A673 (cell line): ENCODE measurements around the gene MAP7D2. TPM values are rescaled to one million over a fixed set of nuclear protein-coding genes. Genes with fewer than 3 reads are reported as not detected.

Experiments
- BruUV-seq: library from RNA; stranded (reverse); fragments of 400-500 nt; replicated peaks from 2 replicates; lab custom pipeline; 2021; lab: Mats Ljungman, UMichigan
- CTCF ChIA-PET: fragments of 300-600 bp; sonication (Branson Sonifier 250); formaldehyde crosslinking; loops from one replicate; lab custom pipeline; 2022; ENCODE audit warnings: antibody characterized with exemption; lab: Charles Lee
- POLR2A ChIA-PET: fragments of 300-600 bp; sonication (Branson Sonifier 250); formaldehyde crosslinking; loops from one replicate; lab custom pipeline; 2022; ENCODE audit warnings: antibody characterized with exemption; ENCODE audit not compliant: low non-redundant PET; lab: Charles Lee
- DNase-seq: peaks from one replicate; pipeline ENCODE4 v3.0.0-alpha.2; 2015; ENCODE audit warnings: low spot score
- H3K27ac ChIP-seq: fragments of 200-600 bp; sonication (generic); 2 replicates; pipeline ENCODE4 v1.5.1; 2016; ENCODE audit warnings: mixed run types, low read depth, mild to moderate bottlenecking, mixed read lengths, antibody characterized with exemption, low read length; ENCODE audit not compliant: poor library complexity, severe bottlenecking
- H3K27me3 ChIP-seq: fragments of 200-600 bp; sonication (generic); replicated peaks from 2 replicates; pipeline ENCODE4 v1.6.1; 2017; ENCODE audit warnings: mixed run types, low read depth, mild to moderate bottlenecking, mixed read lengths, antibody characterized with exemption, low read length; ENCODE audit not compliant: insufficient read depth, poor library complexity
- H3K36me3 ChIP-seq: fragments of 200-600 bp; sonication (generic); 2 replicates; pipeline ENCODE4 v1.6.1; 2016; ENCODE audit warnings: mixed run types, mild to moderate bottlenecking, mixed read lengths, antibody characterized with exemption, low read length; ENCODE audit not compliant: insufficient read depth, poor library complexity, severe bottlenecking
- H3K4me1 ChIP-seq: fragments of 200-600 bp; sonication (generic); 2 replicates; pipeline ENCODE4 v1.6.1; 2017; ENCODE audit warnings: mixed run types, mild to moderate bottlenecking, mixed read lengths, antibody characterized with exemption, low read length; ENCODE audit not compliant: insufficient read depth, poor library complexity, severe bottlenecking
- H3K4me3 ChIP-seq: fragments of 200-600 bp; sonication (generic); 2 replicates; pipeline ENCODE4 v1.5.1; 2016; ENCODE audit warnings: low read depth, mixed run types, mild to moderate bottlenecking, mixed read lengths, low read length; ENCODE audit not compliant: poor library complexity, severe bottlenecking
- H3K9me3 ChIP-seq: fragments of 200-600 bp; sonication (generic); 2 replicates; pipeline ENCODE4 v1.6.1; 2016; ENCODE audit warnings: mixed run types, low read depth, mild to moderate bottlenecking, mixed read lengths, antibody characterized with exemption, low read length; ENCODE audit not compliant: poor library complexity, severe bottlenecking
- EZH2 ChIP-seq: fragments of 200-600 bp; sonication (generic); IDR thresholded peaks from 2 replicates; pipeline ENCODE4 v1.6.1; 2017; ENCODE audit warnings: borderline replicate concordance, low read depth, mild to moderate bottlenecking, mixed read lengths, antibody characterized with exemption, low read length; ENCODE audit not compliant: poor library complexity, severe bottlenecking
- intact Hi-C: fragments of 100-400 bp; cut with micrococcal nuclease; formaldehyde crosslinking; loops from one replicate; pipeline ENCODE4 v1.10.0; 2022; ENCODE audit not compliant: unreplicated experiment
- total RNA-seq: library from RNA; stranded (reverse); gene quantifications from 2 replicates; pipeline ENCODE4 v1.2.3, GENCODE V29; 2021
- TF ChIP-seq, protein P1 (sequence below): fragments of 300-800, 200-600 bp; sonication (generic); conservative IDR thresholded peaks from 2 replicates; pipeline ENCODE4 v1.5.1; 2017; ENCODE audit warnings: low read depth, mild to moderate bottlenecking, antibody characterized with exemption, low read length, moderate library complexity, mixed read lengths

MAP7D2 gene
- total RNA-seq, 1 experiment from 2014 or later = 1.2 TPM

DNA sequence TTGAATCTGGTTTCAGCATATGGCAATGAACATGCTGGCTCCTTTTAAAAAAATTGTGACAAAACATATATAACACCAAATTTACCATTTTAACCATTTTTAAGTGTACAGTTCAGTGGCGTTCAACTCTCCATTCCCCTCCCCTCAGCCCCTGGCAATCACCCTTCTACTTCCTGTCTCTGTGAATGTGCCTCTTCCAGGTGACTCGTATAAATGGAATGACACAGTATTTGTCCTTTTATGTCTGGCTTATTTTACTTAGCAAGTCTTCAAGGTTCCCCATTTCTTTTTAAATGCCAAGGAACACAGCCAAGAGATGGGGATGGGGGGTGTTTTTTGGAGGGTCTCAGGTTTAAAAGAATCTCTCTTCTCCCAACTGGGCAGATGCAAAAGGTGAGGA is 90.4 kb downstream of the MAP7D2 start:
- ChIA-PET CTCF (no interaction called here), POLR2A (no interaction called here)
- TF ChIP-seq, protein P1, sequence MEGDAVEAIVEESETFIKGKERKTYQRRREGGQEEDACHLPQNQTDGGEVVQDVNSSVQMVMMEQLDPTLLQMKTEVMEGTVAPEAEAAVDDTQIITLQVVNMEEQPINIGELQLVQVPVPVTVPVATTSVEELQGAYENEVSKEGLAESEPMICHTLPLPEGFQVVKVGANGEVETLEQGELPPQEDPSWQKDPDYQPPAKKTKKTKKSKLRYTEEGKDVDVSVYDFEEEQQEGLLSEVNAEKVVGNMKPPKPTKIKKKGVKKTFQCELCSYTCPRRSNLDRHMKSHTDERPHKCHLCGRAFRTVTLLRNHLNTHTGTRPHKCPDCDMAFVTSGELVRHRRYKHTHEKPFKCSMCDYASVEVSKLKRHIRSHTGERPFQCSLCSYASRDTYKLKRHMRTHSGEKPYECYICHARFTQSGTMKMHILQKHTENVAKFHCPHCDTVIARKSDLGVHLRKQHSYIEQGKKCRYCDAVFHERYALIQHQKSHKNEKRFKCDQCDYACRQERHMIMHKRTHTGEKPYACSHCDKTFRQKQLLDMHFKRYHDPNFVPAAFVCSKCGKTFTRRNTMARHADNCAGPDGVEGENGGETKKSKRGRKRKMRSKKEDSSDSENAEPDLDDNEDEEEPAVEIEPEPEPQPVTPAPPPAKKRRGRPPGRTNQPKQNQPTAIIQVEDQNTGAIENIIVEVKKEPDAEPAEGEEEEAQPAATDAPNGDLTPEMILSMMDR = no peak
- no peak for TF ChIP-seq EZH2
- Histone ChIP-seq H3K4me3 (no peak overlapping the region), H3K36me3 (no peaks in the 10 kb centered on the region), H3K9me3 (no peaks in the 10 kb centered on the region), H3K4me1 (no peaks in the 10 kb centered on the region), H3K27ac (no peak overlapping the region), H3K27me3 (no peaks in the 10 kb centered on the region)
- intact Hi-C loops = no loop called here
- no TSS peak for BruUV-seq
- peak; percentile 20 for DNase-seq

DNA sequence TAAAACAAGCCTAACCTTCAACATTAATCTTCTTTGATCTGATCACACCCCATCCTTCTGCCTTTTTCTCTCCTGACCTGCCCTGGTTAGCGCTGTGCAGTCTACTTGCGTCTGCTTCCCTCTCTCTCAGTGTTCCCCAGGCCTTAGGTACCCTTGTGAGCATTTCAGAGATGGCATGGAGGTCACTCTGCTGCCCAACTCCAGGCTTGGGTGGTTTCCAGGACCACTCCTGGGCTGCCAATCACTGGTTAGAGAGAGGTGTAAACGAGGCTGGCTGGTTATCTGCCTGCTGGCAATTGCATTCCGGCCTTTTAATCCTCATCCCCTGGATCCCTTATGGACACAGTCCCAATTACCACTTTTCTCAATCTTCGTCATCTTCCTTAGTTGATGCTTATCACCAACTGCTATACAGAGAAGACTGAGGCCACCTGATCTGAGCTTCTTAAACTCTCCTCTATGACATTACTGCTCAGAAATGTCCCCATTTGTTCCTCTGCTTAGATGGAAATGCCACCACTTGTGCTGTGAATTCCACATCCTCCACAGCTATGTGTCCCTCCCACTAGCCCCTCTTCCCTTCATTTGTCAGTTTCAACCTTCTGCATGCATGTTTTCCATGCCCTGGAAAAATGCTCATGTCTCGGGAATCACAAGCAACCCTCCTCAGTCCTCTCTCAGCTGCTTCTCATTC is 96.9 kb downstream of the MAP7D2 start:
- H3K9me3 ChIP-seq = no peaks in the 10 kb centered on the region

DNA sequence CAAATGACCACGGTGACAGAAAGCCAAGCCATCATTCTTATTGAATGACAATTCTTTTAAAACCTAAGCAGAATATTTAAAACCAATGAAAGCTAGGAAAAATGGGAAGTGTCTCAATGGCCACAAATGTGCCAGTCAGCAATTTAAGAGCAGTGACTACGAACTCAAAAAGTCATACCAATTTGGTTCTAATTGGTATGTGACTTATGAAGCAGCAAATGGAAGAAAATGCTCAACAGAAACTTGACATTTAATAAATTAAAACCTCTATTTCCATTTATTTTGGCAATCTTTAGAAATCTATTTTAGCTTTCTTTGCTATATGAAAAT is 100.1 kb downstream of the MAP7D2 start:
- no TSS peak for BruUV-seq
- Histone ChIP-seq H3K4me1 (no peaks in the 10 kb centered on the region), H3K27me3 (no peaks in the 10 kb centered on the region), H3K36me3 (no peaks in the 10 kb centered on the region), H3K4me3 (no peak overlapping the region), H3K27ac (no peak overlapping the region), H3K9me3 (no peaks in the 10 kb centered on the region)
- DNase-seq = no peak
- intact Hi-C loops = no loop called here
- ChIA-PET CTCF (no interaction called here), POLR2A (interaction anchor here (0.6 kb wide), 1 partner anchor 11 kb away, joined by 3 read pairs; no protein-coding TSS in a partner anchor)
- no peak for TF ChIP-seq EZH2
- TF ChIP-seq, protein P1 = no peak

More for the DNA sequence above, 96.9 kb downstream of the MAP7D2 start:
- intact Hi-C loops = no loop called here
- no peak overlapping the region for H3K27ac ChIP-seq
- no TSS peak for BruUV-seq
- H3K4me1 ChIP-seq = no peaks in the 10 kb centered on the region
- TF ChIP-seq, protein P1 = no peak
- no peak for TF ChIP-seq EZH2
- H3K36me3 ChIP-seq = no peaks in the 10 kb centered on the region
- H3K27me3 ChIP-seq = no peaks in the 10 kb centered on the region
- POLR2A ChIA-PET = no interaction called here
- no peak for DNase-seq
- CTCF ChIA-PET = no interaction called here
- H3K4me3 ChIP-seq = no peak overlapping the region
